HG03432 (cell line): ENCODE measurements around the gene CDC42.
"Not testable (repeated sequence)": the region's sequence is repeated elsewhere in the genome, so short reads cannot be mapped to it uniquely, and the experiment has no call there.

Source experiments
- ATAC-seq: cut with Tn5 transposase; IDR thresholded peaks from one replicate; pipeline ENCODE4 v1.9.1; 2021; ENCODE audit warnings: mild to moderate bottlenecking, moderate library complexity; ENCODE audit not compliant: unreplicated experiment

Gene CDC42

DNA sequence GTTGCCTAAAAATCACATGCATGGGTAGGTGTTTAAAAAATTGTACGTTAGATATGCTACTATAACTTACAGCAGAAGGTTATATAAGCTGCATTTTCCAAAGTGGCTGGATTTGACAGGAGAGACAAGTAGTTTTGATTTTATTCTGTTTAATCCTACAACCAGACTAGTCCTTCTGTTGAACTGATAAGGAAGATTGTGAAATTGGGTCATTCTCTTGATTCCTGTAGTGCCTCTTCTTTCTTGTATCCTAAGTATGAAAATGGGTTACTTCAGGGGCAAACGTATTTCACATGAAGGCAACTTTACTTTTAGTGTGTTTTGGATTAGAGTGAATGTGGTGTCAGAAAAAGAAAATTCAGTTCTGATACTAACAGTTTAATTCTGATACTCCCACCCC lies 19.0 kb downstream of the CDC42 start:
- no peak for ATAC-seq

DNA sequence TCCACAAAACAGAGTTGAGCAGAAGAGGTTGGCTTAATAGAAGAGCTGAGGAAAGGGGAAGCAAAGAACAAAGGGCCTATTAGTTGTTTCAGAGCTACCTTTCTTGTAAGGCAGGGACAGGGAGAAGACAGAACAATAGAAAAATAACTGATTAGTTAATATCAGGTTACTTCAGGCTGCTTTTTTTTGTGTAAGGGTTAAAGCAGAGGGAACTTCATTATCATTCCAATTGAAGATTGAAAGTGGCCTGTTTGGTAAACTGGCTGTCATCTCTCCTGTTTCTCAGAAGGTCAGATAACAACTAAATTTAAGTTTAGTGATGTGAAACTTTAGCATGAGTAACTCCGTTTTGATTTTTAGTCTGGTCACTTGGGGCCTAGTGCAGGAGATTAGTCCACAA lies 22.3 kb downstream of the CDC42 start:
- no peak for ATAC-seq

DNA sequence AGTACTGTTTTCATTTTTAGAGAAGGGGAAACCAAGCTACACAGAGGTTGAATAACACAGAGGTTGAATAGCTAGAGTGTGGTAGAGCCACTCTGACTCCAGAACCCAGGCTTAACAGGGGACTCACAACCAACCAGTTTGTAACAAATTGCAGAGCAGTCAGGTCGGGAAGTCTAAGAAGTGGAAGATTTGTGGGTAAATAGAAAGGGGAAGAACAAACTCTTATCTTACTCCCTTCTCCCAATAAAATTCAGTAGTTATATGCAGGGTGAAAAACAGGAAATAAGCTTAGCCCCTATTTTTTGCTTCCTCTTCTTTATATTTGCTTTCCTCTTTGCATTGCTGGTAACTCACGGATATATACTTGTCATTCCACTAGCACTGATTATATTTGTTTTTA lies 23.2 kb downstream of the CDC42 start:
- no peak for ATAC-seq

DNA sequence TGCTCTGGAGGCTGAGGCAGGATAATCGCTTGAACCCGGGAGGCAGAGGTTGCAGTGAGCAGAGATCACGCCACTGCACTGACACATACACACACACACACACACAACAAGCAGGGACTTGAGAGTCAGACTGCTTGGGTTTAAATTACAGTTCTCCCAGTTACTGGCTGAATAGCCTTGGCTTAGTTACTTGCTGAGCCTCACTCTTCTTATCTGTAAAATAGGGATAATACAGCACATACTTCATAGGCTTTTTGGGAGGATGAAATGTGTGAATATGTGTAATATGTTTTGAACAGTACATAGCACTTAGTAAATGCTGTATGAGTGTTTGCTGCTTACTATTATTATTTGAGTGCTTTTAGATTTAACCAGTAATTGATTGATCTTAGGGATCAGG lies 23.8 kb downstream of the CDC42 start:
- ATAC-seq, result no peak

DNA sequence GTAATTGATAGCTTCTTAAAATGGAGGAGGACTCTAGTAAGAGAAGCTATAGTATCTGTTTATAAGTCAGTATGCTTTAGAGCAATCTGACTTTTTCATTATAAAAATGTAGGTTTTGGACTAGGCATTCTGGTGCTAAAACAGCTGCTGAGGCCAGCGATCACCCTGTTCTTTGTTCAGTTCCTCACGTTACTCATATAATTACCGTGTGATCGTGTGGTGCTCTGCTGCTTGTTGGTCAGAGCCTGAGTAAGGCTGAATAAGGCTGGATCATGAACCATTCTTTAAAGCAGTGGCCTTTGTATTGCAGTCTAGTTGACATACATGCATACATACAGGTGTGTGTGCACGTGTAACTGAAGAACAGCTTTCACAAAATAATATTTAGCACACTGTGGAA lies 25.2 kb downstream of the CDC42 start:
- no peak for ATAC-seq

DNA sequence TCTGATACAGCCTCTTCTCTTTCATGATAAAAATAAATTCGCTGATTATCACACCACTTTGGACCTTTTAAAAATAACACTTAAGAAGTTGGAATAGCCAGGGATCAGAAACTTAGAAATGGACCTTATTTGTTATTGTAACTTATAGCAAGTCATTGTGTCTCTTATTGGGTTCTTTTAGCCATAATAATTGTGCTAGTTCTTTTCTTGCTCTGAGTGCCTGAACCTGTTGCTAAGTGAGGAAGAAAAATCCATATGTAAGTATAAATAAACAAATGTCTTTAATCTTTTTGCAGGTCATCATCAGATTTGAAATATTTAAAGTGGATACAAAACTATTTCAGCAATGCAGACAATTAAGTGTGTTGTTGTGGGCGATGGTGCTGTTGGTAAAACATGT lies 25.6 kb downstream of the CDC42 start:
- no peak for ATAC-seq

DNA sequence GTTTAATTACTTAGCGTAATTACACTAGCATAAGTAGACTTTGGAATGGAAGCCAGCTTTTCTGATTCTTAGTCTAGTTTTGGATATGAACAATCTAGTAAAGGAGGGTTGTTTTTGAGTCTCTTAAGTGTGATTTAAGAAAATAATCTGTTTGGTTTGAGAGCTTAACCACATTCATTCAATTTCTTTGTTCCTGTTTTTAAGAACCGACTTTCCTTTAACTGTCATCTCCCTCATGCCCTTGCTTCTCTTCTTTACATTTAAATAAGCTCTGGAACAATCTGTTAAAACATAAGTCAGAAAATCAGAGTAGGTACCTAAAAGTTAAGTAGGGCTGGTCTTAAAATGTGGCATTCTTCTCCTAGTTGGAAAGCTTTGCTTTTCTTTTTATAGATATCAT lies 27.7 kb downstream of the CDC42 start:
- no peak for ATAC-seq

DNA sequence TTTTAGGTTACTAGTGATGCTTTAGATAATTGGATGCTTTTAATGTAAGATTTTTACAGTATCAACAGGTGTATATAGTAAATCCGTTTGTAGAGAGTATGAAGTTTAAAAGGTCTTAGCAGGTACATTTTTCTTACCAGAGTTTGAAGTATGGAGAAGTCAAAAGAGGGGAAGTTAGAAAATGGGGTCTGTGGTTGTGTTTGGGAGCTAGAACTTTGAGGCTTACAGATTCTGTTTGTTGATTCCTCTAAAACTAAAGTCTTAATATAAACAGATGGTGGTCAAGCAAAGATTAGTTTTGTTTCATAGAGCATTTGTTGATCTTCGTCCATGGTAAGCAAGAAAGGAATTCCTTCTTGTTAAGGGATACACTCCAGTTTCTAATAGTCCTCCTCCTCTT lies 35.8 kb downstream of the CDC42 start:
- ATAC-seq, result no peak

DNA sequence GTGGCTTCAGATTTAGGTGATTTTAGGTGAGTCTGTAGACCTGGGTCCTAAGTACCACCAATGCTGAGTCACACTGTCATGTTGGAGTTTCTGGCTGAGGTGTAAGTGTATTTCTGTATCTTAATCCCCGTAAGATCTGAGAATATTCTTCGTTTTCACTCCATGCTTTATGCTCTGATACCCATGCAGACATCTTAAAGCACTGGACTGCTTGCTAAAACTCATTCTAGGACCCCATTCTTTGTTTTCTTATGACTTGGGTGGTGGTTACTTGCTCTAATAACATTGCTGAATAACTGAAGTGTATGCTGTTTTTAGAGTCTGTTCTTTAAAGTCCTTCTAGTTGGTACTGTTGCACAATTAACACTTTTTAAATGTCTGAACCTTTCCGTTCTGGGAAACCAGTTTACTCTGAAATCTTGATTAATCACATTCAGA lies 36.6 kb downstream of the CDC42 start:
- ATAC-seq, result no peak

DNA sequence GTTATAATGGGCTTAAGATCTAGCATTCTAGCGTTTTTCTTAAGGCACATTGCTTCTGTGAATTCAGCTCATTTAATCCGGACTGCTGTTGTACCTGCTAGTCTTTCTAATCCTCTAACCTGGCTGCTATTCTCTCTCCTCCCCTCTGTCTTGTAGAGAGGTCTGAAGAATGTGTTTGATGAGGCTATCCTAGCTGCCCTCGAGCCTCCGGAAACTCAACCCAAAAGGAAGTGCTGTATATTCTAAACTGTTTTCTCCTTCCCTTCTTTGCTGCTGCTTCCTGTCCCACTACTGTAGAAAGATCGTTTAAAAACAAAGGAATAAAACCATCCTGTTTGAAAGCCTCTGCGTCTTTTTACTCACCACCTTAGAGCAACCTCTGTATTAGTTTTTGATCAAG lies 37.3 kb downstream of the CDC42 start:
- no peak for ATAC-seq

DNA sequence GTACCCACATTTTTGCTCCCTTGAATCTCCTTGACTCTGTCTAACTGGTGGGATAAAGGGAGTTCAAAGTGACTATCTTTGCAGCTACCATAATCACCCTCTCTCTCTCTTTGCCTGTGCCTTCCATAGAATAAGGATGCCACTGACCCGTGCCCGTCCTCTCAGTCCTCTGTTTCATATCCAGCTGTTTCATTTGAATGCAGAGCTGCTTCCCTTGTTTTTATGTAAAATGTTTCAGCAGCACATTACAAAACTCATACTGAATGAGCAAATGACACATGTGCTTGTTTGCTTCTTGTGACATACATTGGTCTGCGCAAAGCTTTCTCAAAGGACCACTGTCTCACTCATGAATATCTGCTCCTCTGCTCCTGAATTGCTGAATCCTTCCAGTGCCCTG lies 38.4 kb downstream of the CDC42 start:
- ATAC-seq, result no peak

DNA sequence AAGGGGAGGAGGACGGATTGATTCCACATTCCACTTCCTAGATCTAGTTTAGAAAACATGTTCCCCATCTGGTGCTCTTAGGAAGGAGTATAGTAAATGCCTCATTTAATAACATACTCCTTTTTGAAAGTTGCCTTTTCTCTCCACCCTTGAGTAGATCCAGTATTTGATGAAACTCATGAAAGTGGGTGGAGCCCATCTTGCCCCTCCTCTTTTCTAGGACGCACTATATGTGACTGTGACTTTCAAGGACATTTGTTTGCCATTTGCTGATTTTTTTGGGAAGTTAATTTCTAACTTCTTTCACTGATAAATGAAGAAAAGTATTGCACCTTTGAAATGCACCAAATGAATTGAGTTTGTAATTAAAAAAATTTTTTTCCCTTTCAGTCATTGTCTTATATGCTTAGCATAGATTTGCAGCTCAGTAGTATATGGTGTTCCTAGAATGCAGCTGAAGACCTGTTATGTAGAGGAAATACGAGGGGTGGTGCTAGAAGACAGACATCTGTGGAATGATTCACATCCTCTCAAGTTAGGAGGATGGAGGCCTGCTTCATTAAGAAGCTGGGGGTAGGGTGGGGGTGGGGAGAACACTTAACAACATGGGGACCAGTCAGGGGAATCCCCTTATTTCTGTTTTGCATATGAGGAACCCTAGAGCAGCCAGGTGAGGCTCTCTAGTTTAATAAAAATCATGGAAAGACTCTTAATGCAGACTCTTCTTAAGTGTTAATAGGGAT lies 39.7 kb downstream of the CDC42 start:
- ATAC-seq, result not testable (repeated sequence)

DNA sequence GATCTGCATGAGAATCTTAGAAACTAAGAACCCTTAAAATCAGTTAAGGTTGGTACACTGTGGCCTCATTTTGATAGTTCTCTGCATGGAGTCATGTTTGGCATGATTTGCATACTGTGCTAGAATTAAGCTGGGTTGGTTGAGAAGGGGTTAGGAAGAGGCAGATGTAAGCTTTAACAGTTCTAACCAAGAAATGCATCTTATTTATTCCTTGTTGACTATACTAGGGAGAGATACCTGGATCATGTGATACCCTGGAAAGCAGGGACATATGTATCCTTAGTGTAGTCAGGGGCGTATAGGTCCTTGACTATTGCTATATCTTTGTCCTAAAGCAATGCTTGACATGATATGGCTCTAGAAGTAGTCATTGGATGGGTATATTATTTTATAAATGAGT lies 41.0 kb downstream of the CDC42 start:
- ATAC-seq, result no peak

DNA sequence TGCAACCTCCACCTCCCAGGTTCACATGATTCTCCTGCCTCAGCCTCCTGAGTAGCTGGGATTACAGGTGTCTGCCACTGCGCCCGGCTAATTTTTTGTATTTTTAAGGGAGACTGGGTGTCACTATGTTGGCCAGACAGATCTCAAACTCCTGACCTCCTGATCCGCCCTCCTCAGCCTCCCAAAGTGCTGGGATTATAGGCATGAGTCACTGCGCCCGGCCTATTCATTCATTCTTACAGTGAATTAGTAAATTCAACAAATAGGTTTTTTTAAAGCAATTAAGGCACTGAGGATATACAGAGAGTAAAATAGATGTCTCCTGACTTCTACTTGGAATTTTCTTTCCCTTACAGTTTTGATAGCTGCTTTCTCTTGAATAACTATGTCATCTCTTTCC lies 43.5 kb downstream of the CDC42 start:
- ATAC-seq, result no peak

DNA sequence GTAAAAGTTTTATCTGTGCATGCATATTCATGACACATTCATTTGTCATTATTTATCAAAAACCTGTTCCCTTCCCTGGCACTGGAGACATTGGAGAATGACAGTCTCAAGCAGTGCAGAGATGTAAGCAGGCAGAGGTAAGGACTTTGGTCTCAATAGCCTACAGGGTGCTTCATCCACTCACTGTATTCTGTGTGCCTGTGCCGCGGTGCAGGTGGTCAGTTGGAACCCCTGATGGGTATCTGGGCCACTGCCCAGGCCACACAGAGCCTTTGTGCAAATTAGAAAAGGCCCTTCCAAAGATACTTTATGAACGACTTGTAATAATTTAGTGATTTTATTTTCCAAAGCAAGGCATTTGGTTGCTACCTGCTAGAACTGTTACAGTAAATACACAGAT lies 44.0 kb downstream of the CDC42 start:
- no peak for ATAC-seq

DNA sequence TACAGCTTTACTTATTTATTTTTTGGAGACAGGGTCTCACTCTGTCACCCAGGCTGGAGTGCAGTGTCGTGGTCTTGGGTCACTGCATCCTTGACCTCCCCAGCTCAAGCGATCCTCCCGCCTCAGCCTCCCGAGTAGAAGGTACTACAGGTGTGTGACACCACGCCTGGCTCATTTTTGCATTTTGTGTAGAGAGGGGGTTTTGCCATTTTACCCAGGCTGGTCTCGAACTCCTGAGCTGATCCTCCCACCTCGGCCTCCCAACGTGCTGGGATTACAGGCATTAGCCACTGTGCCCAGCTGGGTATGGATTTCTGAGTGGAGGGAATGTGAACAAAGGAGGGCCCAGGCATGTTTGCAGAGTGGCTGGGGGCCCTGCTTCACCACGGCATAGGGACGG lies 46.2 kb downstream of the CDC42 start:
- no peak for ATAC-seq

DNA sequence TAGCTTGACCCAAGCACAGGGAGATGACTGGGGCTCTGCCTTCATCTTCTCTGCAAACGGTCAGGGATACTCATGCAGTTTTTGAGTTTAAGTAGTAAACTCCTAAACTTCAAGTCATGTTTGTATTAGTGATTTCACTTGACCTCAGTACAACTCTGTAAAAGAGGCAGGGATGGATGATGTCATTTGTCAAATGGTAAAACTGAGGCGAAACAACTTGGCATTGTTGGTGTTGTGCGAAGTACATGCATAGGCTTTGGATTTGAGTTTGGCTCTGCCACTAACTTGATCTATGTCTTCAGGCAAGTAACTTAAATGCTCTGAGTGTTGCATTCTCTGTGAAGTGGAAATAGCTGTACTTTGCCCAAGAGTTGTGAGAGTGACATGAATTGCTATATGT lies 47.7 kb downstream of the CDC42 start:
- no peak for ATAC-seq

DNA sequence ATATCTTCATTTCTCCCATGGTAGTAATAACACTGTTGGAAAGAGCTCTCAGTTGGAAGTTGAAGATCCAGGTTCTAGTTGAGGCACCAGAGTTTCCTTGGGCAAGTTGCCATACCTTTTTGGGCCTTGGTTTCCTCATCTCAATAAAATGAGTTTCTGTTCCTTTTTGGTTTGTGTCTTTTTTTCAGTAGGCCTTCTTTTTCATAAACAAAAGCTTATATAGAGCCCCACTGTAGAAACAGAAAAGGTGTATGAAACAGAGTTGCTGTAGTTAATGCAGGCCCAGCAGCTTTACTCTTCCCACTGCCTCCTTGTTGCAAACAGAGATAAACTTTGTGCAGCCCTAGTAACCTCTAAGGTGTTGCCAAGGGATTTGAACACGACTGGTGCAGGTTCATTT lies 48.7 kb downstream of the CDC42 start:
- no peak for ATAC-seq

DNA sequence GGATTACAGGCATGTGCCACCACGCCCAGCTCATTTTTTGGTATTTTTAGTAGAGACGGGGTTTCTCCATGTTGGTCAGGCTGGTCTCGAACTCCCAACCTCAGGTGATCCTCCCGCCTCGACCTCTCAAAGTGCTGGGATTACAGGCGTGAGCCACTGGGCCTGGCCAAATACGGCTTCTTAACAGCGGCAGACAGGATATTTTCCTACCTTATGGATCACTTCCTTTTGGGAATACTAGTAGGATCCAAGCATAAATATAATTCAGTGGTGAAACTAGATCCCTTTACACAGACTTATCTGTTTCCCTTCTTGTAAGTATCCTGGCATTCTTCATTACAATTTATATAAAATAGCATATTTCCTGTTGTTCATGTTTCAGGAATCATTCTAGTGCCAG lies 49.5 kb downstream of the CDC42 start:
- ATAC-seq, result no peak

DNA sequence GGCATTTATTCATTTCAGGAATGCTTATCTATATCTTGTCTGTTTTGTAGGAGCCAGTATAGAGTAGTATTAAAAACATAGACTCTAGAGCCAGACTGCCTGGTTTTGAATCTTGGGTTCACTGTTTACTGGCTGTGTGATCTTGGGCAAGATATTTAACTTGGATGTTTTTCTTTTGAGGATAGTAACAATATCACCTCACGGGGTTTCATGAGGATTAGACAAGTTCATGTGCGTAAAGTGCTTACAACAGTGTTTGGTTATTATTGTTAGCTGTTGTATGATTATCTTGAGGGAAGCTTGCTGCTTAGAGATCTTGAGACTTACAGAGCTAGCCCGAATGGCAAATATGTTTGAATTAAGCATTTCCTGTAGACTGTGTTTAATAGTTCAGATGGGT lies 50.2 kb downstream of the CDC42 start:
- ATAC-seq, result no peak

DNA sequence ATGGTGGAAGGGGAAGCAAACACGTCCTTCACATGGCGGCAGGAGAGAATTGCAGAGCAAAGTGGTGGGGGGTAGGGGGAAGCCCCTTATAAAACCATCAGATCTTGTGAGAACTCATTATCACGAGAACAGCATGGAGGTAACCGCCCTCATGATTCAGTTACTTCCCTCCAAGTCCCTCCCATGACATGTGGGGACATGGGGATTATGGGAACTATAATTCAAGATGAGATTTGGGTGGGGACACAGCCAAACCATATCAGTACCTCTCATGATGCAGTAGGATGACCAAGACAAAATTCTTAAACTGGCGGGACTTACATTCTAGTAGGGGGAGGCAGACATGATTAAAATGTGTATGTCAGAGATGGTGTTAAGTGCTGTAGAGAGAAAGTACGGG lies 51.6 kb downstream of the CDC42 start:
- no peak for ATAC-seq

DNA sequence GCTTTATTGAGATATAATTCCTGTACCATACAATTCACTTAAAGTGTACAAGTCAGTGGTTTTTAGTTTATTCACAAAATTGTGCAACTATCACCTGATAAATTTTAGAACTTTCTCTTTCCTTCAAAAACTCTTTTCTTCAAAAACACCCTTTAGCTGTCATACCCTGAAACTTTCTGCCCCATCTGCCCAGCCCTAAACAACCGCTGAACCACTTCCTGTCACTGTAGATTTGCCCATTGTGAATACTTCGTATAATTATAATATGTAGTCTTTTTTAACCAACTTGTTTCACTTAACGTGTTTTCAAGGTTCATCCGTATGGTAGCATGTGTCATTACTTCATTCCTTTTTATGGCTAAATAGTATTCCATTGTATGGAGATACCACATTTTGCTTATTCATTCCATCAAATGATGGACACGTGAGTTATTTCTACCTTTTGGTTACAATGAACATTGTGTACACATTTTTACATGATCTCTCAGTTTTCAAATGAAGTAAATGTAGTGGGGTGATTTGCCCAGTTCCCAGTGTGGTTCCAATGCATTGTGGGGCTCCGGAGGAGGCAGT lies 52.4 kb downstream of the CDC42 start:
- no peak for ATAC-seq

DNA sequence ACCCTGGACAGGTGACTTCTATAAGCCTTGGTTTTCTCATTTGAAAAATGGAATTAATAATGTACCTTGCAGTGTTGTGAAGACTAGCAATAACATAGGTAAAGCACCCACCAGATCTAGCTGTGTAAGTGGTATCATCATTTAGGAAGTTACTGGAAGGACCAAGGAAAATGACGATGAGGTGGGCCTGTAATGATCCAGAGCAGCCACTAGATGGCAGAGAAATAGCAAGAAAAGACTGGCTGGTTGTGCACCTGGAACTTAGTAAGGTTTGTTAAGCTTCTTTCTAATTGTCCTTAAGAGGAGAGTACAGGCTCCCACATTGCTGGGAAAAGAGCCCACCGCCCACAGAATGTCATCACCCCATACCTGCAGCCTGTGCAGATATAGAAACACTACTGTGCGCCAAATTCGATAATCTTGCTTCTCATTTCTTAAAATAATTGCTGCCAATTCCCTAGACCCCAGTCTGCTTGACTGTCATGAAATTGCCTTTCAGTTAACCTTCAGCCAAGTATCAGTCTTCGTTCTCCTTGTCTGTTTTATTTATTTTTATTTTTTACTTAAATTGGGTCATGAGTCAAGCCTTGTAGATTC lies 53.2 kb downstream of the CDC42 start:
- no peak for ATAC-seq
